CD4-positive, alpha-beta T cell (primary cell): ENCODE measurements around the gene NLK. TPM values are rescaled to one million over a fixed set of nuclear protein-coding genes. Genes with fewer than 3 reads are reported as not detected.
"Not testable (repeated sequence)": the region's sequence is repeated elsewhere in the genome, so short reads cannot be mapped to it uniquely, and the experiment has no call there.

Experiments used
- ATAC-seq: fragments of 200-7000 bp; cut with Tn5 transposase; one replicate; pipeline ENCODE4 v1.10.0; 2022; ENCODE audit warnings: mild to moderate bottlenecking; ENCODE audit not compliant: poor library complexity
- CTCF ChIA-PET: fragments of 350-600 bp; sonication (Branson Sonifier 250); formaldehyde crosslinking; loops from one replicate; lab custom pipeline; 2021; ENCODE audit warnings: antibody characterized with exemption, inconsistent platforms; lab: Charles Lee
- POLR2A ChIA-PET: fragments of 350-600 bp; sonication (Branson Sonifier 250); formaldehyde crosslinking; loops from one replicate; lab custom pipeline; 2021; ENCODE audit warnings: antibody characterized with exemption, inconsistent platforms; lab: Charles Lee
- DNase-seq, 14 experiments: peaks; one replicate each; pipeline ENCODE4 v3.0.0-alpha.2; 2013 to 2020; ENCODE audit warnings: mixed read lengths in 2 of 14
- H3K27ac ChIP-seq, 2 donors: one replicate each; pipeline versions ENCODE4 v1.5.1 to v1.7.0; 2013; ENCODE audit warnings: low read length in 2 of 2, low read depth in 1 of 2, mild to moderate bottlenecking in 1 of 2
- H3K27me3 ChIP-seq, 2 experiments: 1 replicate in 1 of 2; 2 replicates in 1 of 2; pipeline versions ENCODE4 v1.6.1 to v1.7.0; 2013; ENCODE audit warnings: low read length in 2 of 2, control low read depth in 1 of 2, mild to moderate bottlenecking in 1 of 2, moderate library complexity in 1 of 2; ENCODE audit not compliant: insufficient read depth in 2 of 2, control insufficient read depth in 1 of 2
- H3K36me3 ChIP-seq: one replicate; pipeline ENCODE4 v1.6.1; 2013; ENCODE audit warnings: low read length, control low read depth; ENCODE audit not compliant: insufficient read depth
- H3K4me1 ChIP-seq: one replicate; pipeline ENCODE4 v1.6.1; 2013; ENCODE audit warnings: low read length, control low read depth; ENCODE audit not compliant: insufficient read depth
- H3K4me3 ChIP-seq: one replicate; pipeline ENCODE4 v1.5.1; 2013; ENCODE audit warnings: mild to moderate bottlenecking, low read length, moderate library complexity
- H3K9me3 ChIP-seq, 2 experiments: 1 replicate in 1 of 2; 2 replicates in 1 of 2; pipeline versions ENCODE4 v1.6.1 to v1.7.0; 2013; ENCODE audit warnings: low read length in 2 of 2, mild to moderate bottlenecking in 2 of 2, control low read depth in 1 of 2, moderate library complexity in 1 of 2; ENCODE audit not compliant: control insufficient read depth in 1 of 2, insufficient read depth in 1 of 2
- H3K27ac Mint-ChIP-seq: one replicate; pipeline ENCODE4 v1.8.0; 2020; ENCODE audit warnings: mixed read lengths
- H3K27me3 Mint-ChIP-seq: one replicate; pipeline ENCODE4 v1.8.0; 2021; ENCODE audit warnings: mixed read lengths
- H3K36me3 Mint-ChIP-seq: one replicate; pipeline ENCODE4 v1.8.0; 2021; ENCODE audit warnings: low read depth, mixed read lengths
- H3K4me1 Mint-ChIP-seq: one replicate; pipeline ENCODE4 v1.8.0; 2021; ENCODE audit warnings: low read depth, mixed read lengths
- H3K4me3 Mint-ChIP-seq: one replicate; pipeline ENCODE4 v1.8.0; 2020; ENCODE audit warnings: mild to moderate bottlenecking, mixed read lengths
- H3K9me3 Mint-ChIP-seq: one replicate; pipeline ENCODE4 v1.8.0; 2020; ENCODE audit warnings: mixed read lengths
- intact Hi-C, 2 experiments: fragments of 100-400 bp; cut with DNase I in 1 of 2; cut with micrococcal nuclease in 1 of 2; formaldehyde crosslinking; loops; one replicate each; pipeline versions ENCODE4 v1.15.1 to v1.9.0; 2023 to 2025; cut with DNase I, micrococcal nuclease
- total RNA-seq, 174 experiments: library from RNA in 2 of 174; stranded (reverse) in 2 of 174; gene quantifications; one replicate each; pipeline ENCODE4 v1.2.3 and lab custom pipeline; 2021 to 2026
- TF ChIP-seq, protein P1 (sequence below): fragments of 200-600 bp; IDR thresholded peaks from one replicate; pipeline ENCODE4 v1.8.0; 2022; ENCODE audit warnings: antibody characterized with exemption, mild to moderate bottlenecking

The NLK gene
- total RNA-seq, 2 experiments from 2014 or later = 6.8 to 7.7 TPM

DNA sequence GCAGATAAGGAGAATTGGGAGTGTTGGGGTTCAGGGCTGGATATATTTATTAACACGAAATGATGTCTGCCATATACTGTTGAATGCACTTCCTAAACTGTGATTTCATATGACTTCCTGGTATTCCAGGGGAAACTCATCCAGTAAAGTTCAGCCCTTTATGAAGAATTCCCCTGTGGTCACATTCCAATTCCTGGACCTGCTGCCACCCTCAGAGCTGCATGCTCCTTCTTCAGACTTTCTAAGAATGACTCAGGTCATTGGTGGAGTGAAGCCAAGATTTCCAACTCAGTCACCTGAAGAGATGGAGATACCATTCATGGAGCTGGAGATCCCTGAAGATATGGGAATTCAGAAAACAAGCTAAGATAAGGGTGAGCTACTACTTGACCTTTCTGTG, 162.3 kb downstream of the NLK start:
- H3K27me3 Mint-ChIP-seq = peaks cover 18% of the 10 kb centered on the region
- no peaks in the 10 kb centered on the region for H3K9me3 Mint-ChIP-seq
- Histone ChIP-seq H3K9me3 (no peaks in the 10 kb centered on the region), H3K27ac (no peak overlapping the region), H3K4me3 (no peak overlapping the region), H3K4me1 (no peaks in the 10 kb centered on the region), H3K27me3 (no peaks in the 10 kb centered on the region), H3K36me3 (no peaks in the 10 kb centered on the region)
- ChIA-PET CTCF (no interaction called here), POLR2A (no interaction called here)
- H3K36me3 Mint-ChIP-seq = no peaks in the 10 kb centered on the region
- H3K4me3 Mint-ChIP-seq = no peak overlapping the region
- TF ChIP-seq, protein P1, sequence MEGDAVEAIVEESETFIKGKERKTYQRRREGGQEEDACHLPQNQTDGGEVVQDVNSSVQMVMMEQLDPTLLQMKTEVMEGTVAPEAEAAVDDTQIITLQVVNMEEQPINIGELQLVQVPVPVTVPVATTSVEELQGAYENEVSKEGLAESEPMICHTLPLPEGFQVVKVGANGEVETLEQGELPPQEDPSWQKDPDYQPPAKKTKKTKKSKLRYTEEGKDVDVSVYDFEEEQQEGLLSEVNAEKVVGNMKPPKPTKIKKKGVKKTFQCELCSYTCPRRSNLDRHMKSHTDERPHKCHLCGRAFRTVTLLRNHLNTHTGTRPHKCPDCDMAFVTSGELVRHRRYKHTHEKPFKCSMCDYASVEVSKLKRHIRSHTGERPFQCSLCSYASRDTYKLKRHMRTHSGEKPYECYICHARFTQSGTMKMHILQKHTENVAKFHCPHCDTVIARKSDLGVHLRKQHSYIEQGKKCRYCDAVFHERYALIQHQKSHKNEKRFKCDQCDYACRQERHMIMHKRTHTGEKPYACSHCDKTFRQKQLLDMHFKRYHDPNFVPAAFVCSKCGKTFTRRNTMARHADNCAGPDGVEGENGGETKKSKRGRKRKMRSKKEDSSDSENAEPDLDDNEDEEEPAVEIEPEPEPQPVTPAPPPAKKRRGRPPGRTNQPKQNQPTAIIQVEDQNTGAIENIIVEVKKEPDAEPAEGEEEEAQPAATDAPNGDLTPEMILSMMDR = no peak
- no peak overlapping the region for H3K27ac Mint-ChIP-seq
- no peaks in the 10 kb centered on the region for H3K4me1 Mint-ChIP-seq
- intact Hi-C loops = no loop called here
- DNase-seq (no peak), ATAC-seq (no peak)

DNA sequence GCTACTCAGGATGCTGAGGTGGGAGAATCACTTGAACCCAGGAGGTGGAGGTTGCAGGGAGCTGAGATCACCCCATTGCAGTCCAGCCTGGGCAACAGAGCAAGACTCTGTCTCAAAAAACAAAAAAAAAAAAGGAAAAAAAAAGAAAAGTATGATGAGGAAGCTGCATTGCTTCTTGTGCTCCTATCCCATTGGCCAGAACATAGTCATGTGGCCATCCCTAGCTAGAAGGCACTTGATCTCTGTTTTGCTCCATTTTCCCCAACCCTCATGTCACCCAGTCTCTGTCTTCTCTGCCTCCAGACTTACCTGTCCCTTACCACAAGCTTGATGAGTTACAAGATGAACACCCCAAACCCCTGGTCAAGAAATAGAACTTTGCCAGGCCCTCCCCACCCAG, 163.8 kb downstream of the NLK start:
- no peaks in the 10 kb centered on the region for H3K4me1 Mint-ChIP-seq
- TF ChIP-seq, protein P1 = no peak
- CTCF ChIA-PET = no interaction called here
- no peak overlapping the region for H3K4me3 ChIP-seq
- H3K4me1 ChIP-seq = no peaks in the 10 kb centered on the region
- H3K9me3 ChIP-seq = peaks cover 0 to 3% of the 10 kb centered on the region in 2 experiments
- POLR2A ChIA-PET = no interaction called here
- H3K36me3 Mint-ChIP-seq = no peaks in the 10 kb centered on the region
- H3K27me3 ChIP-seq = no peaks in the 10 kb centered on the region
- no peaks in the 10 kb centered on the region for H3K36me3 ChIP-seq
- ATAC-seq = no peak
- no peak overlapping the region for H3K27ac ChIP-seq
- peaks cover 4% of the 10 kb centered on the region for H3K9me3 Mint-ChIP-seq
- no peak overlapping the region for H3K27ac Mint-ChIP-seq
- intact Hi-C loops = no loop called here
- no peak overlapping the region for H3K4me3 Mint-ChIP-seq
- H3K27me3 Mint-ChIP-seq = peaks cover 18% of the 10 kb centered on the region
- DNase-seq = no peak

DNA sequence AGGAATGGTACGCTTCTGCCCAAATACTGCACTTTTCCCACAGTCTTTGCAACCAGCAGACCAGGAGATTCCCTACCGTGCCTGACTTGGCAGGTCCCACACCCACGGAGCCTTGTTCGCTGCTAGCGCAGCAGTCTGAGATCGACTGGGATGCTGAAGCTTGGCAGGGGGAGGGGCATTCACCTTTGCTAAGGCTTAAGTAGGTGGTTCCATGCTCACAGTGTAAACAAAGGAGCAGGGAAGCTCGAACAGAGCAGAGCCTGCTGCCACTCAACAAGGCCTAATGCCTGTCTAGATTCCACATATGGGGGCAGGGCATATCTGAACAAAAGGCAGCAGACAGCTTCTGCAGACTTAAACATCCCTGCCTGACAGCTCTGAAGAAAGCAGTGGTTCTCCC, 169.3 kb downstream of the NLK start:
- H3K4me3 ChIP-seq = no peak overlapping the region
- TF ChIP-seq, protein P1 = no peak
- no peak for DNase-seq
- ATAC-seq = no peak
- Mint-ChIP-seq H3K9me3 (peaks cover 4% of the 10 kb centered on the region), H3K4me3 (no peak overlapping the region), H3K27ac (no peak overlapping the region), H3K36me3 (no peaks in the 10 kb centered on the region), H3K4me1 (no peaks in the 10 kb centered on the region), H3K27me3 (peaks cover 10% of the 10 kb centered on the region)
- CTCF ChIA-PET = no interaction called here
- no peaks in the 10 kb centered on the region for H3K4me1 ChIP-seq
- H3K36me3 ChIP-seq = no peaks in the 10 kb centered on the region
- H3K27ac ChIP-seq = no peak overlapping the region
- H3K9me3 ChIP-seq = peaks cover 0 to 9% of the 10 kb centered on the region in 2 experiments
- no peaks in the 10 kb centered on the region for H3K27me3 ChIP-seq
- intact Hi-C loops = no loop called here
- POLR2A ChIA-PET = no interaction called here

DNA sequence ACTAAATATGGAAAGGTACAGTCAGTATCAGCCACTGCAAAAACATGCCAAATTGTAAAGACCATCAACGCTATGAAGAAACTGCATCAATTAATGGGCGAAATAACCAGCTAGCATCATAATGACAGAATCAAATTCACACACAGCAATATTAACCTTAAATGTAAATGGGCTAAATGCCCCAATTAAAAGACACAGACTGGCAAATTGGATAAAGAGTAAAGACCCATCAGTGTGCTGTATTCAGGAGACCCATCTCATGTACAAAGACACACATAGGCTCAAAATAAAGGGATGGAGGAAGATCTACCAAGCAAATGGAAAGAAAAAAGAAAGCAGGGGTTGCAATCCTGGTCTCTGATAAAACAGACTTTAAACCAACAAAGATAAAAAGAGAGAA, 171.1 kb downstream of the NLK start:
- H3K9me3 ChIP-seq, H3K4me1 ChIP-seq, H3K4me3 Mint-ChIP-seq, H3K27ac ChIP-seq, H3K36me3 ChIP-seq, intact Hi-C loops, H3K27me3 ChIP-seq, H3K27ac Mint-ChIP-seq, H3K4me1 Mint-ChIP-seq, H3K4me3 ChIP-seq, H3K36me3 Mint-ChIP-seq, H3K9me3 Mint-ChIP-seq, DNase-seq, ATAC-seq, H3K27me3 Mint-ChIP-seq, POLR2A ChIA-PET, CTCF ChIA-PET: not testable (repeated sequence)
